HG02970 (cell line): ENCODE data around the gene NOL4L.

Source experiments
- ATAC-seq: cut with Tn5 transposase; IDR thresholded peaks from one replicate; pipeline ENCODE4 v1.9.1; 2021; ENCODE audit warnings: mild to moderate bottlenecking, moderate library complexity, moderate number of reproducible peaks; ENCODE audit not compliant: unreplicated experiment, low FRiP score

The NOL4L gene

DNA sequence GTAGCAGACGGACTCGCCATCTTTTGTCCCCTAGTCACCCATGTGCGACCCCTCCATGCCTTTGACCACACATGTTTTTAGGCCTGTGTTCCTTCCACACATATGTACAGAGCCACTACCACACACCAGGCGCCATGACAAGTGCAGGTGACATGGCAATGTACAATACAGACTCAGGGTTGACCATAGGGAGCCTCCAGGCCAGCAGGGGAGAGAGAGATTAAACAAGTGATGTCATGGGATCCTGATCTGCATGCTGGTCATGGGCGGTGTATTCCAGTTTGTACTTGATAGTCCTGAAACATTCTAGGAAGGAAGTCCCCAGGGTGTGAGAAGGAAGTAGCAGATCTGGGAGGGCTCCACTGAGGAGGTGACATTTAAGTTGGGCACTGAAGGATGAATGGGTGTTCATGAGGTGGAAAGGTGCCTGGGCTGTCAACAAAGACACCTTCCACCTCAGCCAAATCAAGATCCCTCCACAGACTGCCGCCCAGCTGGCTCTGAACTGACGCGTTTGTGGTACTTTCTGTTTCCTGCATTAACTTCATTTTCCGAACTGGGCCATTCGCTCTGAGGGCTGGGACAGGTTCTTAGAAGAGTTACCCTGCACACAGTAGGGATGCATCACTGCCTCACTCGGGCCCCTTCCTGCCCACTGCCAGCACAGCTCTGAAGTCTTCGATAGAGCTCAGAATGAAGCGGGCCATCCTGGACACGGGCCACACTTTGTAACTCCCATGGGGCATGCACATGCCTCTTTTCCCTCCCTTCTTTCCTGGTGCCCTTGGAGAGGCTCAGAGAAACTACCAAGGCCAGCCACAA lies 94.0 kb downstream of the NOL4L start:
- no peak for ATAC-seq

DNA sequence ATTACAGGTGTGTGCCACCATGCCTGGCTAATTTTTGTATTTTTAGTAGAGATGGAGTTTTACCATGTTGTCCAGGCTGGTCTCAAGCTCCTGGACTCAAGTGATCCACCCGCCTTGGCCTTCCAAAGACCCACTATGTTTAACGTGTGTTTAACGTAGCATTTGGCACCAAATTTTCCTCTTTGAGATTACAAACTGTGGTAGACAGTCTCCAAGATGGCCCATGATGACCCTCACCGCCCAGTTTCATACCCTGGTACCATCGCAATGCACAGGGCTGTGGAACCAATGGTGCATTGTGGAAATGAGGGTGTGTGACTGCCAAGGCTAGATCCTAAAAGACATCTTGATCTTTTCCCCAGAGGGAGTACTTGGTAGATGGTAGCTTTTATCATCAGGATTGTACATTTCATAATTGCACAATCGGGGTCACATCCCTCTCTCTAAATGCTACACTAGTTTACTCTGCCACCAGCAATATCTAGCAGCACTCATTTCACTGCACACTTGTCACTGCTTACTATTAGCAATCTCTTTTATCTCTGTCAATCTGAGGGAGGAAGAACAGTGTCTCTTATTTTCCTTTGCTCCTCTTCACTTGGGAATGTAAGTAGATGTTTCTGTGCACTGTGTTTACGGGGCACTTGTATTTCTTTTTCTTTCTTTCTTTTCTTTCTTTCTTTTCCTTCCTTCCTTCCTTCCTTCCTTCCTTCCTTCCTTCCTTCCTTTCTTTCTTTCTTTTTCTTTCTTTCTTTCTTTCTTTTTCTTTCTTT lies 96.9 kb downstream of the NOL4L start:
- ATAC-seq = no peak

DNA sequence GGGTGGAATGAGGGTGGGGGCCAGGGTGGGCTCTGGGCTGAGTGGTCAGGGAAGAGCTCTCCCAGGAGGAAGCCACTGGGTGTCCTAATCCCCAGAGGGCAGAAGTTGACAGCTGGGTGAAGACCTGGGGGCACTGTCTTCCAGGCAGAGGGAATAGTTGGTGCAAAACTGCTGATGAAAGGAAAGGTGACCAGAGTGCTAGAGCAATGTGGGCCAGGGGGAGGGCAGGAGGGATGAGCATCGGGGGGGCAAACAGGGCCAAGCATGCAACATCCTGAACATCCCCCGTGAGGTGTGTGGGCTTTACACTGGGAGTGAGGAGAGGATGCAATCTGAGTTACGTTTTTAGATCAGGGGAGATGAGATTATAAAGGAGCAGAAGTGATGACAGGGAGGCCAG lies 97.8 kb downstream of the NOL4L start:
- ATAC-seq = no peak

DNA sequence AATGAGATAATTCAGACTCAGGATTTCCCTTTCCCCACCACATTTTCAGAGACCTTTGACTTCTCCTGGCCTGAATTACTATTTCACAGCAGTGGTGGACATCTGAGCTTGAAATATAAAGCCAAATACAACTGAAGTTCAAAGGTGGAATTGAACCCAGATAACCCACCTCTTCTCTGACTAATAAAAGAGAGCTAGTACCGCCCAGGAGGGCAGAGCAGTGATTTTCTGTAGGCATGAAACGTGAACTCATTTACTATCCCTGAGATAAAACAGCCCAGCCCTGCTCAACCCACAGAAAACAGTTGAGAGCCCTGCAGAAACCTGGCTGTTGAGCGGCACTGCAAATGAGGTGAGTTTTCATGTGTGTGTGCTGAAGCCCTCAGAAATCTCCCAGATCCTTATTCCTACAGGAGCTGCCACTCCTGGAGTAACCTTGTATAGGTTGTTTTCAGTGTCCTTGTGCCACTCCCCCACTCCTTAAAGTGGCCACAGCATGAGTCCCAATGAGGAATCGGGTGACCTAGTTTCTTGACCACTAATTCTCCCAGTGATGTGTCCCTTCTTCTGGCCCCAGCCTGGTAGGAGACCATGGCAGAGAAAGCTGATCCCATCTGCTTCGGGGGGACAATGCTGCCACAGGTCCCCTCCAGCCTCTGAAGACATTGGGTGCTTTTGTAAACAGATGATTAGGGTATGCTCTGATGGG lies 99.2 kb downstream of the NOL4L start:
- no peak for ATAC-seq

DNA sequence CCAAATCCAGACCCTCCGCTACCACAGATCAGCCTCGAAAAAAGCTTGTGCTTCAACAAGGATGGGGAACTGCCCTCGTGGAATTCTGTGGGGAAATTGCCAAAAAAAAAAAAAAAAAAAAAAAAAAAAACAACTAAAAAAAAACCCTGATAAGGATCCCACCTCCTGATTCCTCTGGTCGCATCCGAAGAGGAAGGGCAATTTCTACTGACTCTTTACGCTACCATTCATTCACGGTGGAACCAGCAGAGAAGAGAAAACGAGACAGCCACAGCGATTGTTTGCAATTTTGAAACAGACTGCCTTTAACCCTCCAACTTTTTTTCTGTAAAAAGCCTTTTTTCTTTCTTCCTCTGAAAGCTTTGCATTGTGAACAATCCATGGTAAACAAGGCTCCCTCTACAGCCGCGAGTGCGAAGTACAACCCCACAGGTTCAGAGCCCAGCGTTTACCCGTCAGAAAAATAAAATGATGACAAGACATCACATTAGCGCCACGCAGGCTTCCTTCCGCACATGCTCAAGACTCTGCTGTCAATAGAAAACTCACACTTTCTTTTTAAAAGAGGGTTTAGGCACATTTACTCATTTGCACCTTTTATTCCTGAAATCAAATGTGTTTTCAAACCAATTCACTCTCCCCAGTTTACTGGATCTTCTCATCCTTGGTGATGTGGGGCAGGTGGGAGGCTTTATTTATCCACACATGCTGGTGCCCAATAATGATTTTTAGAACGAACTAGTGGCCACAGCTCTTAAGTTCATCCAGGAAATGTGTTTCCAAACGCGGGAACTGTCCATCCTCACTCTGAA lies 100.0 kb downstream of the NOL4L start:
- ATAC-seq = no peak

DNA sequence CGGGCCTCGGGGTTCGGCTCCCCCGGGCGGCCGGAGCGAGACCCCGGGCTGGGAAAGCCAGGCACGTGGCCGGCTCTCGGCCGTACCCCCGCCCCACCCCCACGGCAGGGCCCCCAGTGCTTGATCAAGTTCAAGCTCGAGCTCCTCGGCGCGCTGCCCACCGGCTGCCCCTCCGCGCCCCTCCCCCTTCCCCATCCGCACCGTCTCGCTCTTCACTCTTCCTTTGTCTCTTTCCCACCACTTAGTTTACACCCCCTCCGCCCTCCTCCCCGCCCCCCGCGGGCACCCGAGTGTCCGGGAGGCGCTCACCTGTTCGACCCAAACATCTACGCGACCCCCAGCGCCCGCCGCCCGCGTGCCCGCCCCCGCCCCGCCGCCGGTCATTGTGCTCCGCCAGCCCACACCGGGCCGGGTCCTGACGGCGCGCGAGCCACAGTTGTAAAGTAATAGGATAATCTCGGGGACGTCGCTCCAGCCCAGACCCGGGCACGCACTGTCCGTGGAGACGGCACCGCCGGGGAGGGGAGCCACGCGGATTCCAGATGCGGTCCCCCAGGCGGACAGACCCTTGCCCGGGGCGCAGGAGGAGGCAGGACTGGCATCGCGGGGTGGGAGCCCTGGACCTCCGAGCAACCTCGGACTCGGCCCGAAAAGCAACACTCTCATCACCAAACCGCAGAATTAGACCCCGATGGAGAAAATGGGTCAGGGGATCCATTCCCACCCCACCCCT lies 100.7 kb downstream of the NOL4L start:
- no peak for ATAC-seq

DNA sequence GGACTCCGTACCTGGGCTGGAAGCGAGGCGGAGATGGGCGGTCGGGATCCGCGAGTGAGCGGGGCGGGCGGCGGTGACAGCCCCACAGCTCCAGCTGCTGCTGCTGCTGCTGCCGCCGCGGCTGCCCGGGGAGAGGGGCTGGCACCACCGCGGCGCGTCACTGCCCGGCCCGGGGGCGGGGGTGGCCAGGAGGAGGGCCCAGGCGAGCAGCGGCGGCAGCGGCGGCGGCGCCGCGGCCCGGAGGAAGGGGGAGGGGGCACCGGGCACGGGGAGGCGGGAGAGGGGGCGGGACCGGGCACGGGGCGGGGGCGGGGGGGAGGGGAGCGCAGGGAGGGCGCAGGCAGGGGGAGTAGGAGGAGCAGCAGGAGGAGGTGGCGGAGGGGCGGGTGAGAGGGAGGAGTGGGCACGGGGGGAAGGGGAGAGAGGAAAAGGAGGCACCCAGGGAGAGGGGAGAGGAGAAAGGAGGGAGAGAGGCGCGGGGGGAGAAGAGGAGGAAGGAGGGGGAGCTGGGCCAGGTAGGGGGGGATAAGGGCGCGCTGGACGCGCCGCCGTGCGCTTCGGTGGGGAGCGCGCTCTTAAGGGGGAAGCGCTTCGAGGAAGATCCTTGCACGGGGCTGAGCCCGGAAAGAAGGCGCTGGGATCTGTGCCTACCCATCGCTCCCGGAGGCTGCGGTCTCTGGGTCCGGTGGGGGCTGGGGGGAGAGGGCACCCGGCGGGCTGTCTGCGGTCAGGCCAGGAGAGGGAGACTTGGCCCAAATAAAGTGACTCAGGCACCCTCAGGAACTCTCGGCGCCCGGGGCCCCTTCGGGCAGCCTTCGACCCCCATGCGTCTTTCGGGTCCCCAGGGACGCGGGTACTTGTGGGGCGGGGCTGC lies 101.5 kb downstream of the NOL4L start:
- ATAC-seq = no peak

DNA sequence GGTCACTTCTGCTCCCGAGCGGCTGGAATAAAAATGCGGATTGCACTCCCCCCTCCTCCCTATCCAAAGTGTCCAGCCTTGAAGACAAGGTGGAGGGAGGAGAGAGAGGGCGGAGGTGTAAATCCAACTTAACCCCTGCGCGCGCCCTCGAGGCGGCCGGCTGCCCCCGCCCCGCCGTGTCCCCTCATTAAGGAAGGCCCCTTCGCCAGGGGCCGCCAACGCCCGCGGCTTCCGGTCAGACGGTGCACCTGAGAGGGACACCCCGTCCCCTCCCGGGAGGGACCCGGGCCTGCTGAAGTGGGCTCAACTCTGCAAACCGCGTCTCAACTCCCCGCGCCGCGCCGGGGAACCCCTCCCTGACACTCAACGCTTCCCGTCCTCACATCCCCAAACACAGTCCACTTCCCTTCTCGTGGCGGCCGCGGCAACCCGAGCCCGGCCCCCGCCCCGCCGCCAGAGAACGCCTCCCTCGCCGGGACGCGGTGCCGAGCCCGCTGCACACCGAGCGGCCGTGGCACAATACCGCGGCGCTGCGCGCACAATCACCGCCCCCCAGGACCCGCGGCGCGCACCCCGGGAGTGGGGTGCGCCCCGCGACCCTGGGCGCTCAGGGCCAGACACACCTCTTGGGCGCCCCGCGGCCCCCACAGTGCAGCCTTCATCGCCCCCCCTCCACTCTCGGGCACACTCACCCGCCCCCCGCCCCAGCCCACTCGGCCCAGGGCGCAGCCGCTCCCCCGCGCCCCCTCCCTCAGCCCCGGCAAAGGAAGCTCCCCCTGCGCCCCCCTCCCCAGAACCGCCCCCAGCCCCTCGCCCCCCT lies 102.5 kb downstream of the NOL4L start:
- ATAC-seq = no peak

DNA sequence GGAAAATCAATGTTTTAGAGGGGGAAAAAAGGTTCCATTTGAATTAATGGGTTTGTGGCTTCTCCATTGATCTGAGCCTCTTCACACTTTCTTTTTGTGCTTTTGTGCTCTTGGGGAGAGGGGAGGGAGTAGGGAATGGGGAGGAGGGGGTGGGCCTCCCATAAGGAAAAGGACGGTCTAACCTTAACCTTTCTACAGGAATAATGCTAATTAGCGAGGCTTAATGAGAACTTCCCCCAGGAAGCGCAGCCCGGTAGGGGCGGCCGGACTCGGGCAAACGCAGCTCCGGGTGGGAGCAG lies 103.0 kb downstream of the NOL4L start:
- no peak for ATAC-seq

DNA sequence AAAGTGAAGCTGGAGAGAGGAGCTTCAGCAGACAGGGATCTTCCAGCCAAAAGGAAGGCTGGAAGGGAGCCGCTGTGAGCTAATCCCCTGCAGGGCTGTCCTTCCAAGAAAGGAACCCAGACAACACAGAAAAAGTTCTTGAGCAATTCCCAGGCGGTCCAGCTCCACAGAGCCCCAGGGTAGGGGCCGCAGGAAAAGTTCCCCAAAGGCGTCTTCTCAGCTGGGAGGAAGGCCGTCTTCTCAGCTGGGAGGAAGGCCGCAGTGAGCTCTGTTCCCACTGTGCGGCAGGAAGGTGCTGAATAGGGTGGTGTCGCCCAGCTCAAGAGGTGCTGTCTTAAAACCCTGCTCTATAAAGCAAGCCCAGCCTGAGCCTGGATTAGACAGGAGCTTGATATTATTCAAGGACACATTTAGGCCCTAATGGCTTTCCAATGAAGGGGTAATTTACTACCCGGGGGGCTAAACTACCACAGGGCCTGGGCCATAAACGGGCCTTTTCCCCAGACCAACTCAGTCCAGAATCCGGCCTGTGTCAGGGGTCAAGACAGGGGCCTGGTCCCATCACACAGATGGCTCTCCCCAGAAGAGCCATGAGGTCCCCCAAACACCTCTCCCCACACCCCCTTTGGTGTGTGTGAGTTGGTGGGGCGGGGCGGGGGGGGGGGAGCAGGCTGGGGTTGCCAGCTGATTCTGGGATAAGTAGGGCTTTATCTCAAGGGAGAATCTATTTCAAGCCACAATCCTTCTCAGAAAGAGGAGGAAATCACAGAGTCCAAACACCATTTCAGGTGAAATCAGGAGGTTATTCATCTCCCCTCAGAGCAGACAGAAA lies 103.6 kb downstream of the NOL4L start:
- no peak for ATAC-seq

DNA sequence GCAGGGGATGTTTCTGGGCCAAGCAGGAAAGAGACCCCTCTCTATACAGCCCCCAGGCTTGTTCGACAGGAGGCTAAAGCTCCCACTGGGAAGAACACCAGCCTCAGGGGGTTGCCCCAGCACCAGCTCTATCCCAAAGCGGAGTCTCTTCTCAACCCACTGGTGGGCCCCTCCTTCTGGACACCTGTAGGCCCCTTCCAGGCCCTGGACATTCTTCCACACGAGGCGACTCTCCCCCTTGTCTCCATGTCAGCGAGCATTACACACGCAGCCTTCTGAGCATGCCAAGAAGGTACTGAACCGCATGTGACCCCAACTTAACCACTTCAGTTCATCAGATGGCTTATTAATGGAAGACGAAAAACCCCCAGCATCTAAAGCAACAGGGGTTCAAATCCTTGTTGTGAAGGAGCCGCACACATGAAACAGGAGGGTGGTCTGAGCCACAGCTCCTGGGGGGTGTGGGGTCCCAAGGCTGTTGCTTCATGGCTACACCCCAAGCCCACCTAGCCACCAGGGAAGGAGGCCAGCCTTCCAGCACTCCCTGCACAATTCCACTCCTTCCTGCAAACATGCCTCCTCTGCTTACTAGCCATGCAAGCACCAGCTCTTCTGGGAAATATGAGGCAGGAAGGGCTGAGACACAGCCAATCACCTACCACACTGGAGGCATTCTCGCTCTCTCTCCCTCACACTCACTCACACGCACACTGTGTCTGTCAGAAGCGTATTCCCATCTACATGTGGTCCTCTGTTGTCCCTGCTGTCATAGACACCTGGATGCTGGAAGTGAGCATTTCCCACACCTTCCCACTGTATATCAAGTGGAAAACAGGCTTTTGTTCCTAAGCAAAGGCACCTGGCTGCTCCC lies 104.5 kb downstream of the NOL4L start:
- ATAC-seq = no peak

DNA sequence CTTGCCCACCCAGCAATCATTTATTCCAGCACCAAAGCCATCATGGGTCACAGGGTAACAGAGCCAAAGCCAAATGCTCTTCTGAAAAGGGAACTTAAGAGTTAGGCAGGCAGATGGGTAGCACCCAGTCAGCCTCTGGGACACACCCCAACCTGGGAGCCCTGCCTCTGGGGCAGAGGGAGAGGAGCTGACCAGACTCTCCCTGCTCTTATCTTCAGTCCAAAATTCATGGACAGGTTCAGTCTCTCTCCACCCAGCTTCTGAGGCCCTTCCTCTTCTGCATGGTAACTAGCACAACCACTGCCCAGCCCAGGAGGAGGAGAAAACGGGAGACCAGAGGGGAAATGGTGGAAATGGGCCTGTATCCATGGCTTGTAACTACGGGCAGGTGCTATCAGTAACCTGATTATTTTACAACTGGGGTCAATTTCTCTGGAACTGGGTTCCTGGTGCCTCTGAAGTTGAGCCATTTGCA lies 105.4 kb downstream of the NOL4L start:
- ATAC-seq = no peak

DNA sequence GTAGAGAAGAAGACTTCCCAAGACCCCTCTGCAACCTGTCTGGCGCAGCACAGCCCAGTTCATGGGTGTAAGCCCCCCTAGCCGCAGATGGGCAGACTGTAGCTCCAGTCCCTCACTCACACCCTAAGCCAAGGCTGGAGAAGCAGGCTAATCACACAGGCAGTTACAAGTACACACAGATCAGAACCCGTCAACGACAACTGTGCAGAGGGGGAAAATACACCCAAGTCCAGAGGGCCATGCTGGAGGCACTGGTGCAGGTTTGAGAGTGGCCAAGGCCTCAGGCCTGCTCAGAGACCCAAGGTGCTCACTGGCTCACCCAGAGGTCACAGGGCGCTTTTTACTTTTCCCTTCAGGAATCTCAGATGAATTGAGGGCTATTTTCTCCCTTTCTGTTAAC lies 106.1 kb downstream of the NOL4L start:
- no peak for ATAC-seq

DNA sequence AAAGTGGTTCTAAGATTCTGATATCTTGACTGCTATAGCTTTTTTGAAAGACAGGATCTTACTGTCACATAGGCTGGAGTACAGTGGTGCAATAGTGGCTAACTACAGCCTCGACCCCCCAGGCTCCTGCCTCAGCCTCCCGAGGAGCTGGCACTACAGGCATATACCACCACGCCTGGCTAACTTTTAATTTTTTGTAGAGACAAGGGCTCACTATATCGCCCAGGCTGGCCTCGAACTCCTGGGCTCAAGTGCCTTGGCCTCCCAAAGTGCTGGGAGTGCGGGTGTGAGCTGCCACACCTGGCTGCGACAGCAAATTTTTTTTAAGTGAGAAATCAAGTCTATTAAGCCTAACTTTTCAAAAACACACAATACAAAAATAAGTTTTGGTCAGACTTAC lies 106.6 kb downstream of the NOL4L start:
- no peak for ATAC-seq

DNA sequence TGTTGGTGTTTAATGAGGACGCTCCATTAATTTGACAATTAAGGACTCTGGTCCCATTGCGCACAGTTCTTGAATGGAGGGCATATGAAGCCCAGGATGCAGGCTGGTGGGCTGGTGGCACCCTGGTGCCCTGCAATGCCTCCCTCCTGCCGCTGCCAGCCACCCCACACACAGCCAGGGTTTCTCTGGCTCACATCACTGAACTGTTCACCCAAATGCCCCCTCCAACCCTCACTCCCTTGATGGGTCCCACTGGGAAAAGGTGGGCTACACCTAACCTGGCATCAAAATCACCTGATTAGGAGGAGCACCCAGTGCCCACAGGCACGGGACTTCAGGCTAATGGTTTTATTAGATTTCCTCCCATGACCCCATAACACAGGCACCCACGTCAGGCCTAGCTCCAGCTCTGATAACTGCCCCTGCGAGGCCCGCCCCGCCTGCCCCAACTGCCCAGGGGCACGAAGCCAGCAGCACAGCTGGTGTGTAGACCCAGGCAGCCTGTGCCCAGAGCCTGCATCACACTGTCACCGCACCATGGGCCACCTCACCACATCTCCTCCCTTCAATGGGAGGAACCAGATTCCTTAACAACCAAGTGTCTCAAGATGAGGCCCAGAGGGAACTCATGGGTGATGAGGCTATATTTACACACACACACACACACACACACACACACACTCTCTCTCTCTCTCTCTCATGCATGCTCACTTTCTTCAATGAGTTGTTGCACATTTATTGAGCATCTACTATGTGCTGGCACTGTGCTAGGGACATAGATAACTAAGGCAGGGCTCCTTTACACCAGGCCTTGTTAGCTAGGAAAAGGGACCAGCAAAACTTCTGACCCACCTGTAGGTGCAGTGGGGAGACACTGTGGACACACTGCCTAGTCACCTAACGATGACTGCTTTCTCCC lies 107.3 kb downstream of the NOL4L start:
- ATAC-seq = no peak
